ENCODE results near the gene IGFBP4.

IGFBP4 gene

DNA sequence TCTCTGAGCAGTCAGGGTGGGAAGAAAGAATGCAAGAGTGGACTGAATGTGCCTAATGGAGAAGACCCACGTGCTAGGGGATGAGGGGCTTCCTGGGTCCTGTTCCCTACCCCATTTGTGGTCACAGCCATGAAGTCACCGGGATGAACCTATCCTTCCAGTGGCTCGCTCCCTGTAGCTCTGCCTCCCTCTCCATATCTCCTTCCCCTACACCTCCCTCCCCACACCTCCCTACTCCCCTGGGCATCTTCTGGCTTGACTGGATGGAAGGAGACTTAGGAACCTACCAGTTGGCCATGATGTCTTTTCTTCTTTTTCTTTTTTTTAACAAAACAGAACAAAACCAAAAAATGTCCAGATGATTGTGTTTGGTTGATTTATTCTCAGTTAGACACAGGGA, 14.1 kb downstream of the IGFBP4 start:
- no peak for DNase-seq

DNA sequence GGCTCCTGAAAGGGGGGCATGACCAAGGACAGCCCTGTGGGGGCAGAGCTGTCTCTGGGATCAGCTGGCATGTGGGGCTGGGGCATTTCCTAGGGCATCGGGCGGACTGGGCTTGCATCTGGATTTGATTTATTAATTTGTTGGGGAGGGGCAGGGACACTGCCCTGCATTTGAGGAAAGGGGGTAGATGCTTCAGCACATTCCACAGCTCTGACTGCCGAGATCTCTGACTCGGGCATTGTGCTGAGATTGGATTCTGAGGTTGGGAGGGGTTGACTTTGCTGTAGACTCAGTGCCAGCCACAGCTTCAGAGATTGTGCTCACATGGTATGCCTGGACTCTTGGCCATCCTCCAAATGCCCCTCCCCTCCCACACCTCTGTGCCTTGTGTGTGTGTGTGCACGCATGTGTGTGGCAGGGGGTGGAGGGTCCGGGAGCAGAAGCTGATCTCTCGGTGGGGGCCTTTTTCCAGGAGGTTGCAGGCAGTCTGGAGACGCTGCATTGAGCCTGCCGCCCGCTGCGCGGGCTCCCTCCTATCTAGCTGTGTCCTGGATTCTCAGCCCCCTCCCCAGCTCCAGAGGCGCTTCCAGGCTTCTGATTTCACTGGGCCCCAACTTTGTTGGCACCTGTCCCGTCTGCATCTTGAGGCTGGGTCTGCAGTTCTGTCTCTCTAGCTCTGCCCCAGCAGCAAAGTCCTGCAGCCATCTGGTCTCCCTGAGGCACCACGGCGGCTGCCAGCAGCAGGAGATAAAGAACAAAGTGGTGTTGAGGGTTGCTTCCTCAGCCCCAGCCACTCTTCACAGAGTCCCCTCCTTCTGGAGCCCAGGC, 14.9 kb downstream of the IGFBP4 start:
- DNase-seq, result no peak

DNA sequence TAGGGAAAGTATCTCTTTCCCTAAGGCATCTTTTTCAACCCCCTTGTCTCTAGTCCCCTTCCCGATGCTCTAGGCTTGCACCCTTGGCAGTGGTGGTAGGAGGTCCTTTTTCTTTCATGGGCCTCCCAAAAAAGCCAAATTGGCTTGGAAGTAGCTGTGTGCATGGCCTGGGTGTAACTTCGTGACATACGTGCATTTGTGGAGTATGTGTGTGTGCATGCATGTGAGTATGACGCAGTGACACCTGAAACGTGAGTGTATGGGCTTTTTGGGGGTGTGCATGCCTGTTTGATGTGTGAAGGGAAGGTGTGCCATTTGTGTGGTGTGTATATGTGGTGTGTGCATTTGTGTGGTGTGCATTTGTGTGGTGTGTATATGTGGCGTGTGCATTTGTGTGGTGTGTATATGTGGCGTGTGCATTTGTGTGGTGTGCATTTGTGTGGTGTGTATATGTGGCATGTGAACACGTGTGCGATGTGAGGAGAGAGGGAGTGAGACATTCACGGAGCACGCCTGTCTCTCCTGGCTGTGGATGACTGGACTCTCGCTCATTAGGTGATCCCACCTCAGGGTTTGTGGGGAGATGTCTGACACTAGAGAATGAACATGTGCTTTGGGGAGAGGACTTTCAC, 15.7 kb downstream of the IGFBP4 start:
- DNase-seq, result no peak

DNA sequence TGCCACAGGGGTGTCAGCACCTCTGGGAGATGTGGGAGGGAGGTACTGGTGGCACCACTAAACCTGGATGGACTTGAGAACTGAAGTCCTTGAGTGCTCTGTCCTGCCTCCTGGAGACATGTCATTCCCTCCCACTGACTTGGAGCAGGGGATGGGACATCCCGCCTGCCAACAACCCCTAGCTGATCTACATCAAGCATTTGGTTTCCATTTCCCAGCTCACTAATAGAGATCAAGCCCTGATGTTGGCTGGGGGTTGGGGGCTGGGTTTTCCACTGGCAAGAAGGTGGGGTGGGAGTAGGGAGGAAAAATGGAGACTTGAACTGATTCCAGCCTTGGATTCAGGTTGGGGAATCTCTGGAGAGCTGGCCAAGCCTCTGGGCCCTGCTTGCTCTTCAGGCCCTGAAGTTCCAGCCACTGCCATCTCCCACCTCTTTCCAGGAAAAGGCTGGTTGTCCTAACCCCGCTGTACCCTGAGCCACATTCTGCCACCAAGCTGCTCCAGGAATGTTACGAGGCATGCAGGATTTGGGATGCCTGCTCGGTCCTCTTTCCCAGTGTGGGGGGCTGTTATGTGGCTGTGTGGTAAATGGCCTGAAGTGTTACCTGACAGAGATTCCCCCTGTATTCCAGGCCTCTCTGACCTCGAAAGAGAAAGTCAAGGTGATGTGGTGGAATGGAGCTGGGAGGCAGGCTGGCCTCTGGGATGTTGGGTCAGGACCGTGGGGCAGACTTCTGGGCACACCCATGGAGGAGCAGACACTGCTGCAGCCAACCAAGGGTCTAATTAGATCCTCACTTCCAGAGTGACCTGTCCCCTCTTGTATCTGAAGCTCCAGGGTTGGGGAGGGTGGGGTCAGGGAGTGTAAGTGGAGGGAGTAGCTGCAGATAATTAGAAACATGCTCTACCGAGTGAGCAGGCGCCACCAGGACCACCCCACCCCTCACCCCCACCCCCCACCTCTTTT, 16.7 kb downstream of the IGFBP4 start:
- DNase-seq, result no peak

DNA sequence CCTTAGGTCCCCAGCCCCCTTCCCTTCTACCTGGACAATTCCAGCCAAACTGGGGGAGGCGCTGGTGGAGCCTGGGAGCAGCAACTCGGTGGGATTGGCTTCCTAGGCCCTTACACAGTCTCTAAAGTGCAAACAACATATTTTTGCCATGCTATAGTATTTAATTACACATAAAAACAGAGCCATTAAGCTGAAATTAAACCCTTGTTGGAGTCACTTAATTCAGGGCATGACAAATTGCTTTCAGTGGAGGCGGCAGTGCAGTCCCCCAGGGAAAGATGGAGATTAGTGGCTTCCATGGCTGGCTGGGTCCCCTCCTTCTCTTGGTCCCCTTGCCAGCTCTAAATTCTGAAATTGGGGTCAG, 17.3 kb downstream of the IGFBP4 start:
- DNase-seq, result no peak

DNA sequence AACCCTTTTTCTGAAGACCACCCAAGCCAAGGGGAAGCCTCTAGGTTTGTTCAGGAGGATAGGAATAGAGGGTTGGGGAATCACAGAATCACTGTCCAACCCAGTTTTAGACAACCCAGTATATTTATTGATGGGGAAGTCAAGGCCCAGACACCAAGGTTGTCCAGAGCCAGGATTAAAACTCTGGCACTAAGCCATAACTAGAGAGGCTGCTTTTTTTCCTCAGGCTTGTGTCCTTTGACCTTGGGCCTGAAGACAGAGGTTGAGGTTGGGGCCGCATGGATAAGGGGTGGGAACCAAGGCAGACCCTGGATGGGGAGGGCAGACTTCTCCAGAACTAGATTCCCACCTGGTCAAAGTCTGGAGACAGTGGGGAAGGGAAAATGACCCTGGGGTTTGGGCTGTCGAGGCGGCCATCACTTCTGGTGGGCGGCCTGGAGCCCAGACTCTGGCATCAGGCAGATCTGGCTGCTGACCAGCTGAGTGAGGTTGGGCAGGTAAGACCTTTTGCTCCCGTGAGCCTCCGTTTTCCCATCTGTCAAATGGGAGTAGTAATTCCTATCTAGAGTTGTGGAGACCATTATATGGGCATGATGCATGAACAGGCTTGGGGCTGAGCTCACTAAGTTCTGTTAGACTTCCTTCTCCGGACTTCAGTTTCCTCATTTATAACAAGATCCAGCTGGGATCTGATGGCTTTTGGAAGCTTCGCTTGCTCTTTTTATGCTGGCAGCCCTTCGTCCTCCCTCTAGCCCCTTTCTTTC, 17.9 kb downstream of the IGFBP4 start:
- no peak for DNase-seq

DNA sequence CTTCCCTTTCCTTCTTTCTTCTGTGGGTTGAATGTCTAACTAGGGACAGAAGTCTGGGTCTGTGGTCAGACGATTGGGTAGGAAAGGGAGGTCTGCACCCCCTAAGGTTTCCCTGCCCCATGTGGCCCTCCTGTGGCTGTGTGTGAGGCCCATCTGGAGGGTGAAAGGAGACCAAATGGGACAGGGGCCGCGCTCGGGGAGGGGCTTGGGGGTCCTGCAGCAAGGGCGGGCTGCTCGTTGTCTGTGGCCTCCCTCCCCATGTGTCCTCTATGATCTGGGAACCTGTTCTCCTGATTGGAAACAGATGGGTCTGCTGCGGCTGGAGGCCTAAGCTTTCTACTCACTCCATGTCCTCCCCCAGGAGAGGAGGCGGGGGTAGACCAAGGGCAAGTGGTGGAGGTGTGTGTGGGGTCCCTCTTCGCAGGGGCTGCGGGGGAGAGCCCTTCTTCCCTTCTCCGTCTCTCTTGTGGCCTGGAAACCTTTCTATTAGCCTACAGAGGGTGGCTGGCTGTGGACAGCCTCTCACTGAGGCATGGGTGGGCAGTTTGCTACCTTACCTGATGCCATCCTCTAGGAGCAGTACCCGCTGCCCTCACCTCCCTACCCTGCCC, 18.6 kb downstream of the IGFBP4 start:
- DNase-seq, result no peak

DNA sequence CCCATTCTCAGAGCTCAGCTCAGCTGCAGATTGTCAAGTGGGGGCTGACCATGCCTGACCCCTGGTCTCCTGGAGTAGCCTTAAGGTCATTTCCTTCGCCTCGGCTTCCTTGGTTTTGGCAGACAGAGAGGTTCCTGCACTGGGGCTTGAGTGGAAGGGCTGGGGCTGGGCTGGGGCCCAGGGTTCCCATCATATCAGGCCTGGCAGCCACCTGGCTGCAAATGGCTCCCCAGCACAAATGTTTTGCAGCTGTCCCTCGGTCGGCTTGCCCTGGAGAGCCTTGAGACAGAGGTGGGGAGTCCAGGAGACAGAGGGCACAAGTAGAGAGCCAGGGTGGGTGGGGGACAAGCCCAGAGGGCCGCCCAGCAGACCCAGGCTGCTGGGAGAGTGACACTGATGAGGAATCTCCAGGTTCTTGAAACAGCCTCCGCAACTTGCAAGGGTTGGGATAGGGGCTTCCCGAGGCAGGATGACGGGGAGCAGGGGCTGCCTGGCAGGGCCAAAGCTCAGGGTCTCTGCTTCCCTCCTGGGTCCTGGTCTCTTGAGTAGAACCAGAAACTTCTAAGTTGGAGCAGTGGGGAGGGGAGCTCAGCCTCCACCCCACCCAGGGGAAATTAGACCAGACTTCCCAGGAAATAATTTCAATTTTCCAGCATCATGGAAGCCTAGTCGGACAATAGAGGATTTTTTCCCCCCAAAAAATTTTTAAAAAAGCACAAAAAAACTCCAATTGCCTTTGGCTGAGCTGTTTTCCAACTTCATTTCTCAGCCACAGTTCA, 19.3 kb downstream of the IGFBP4 start:
- DNase-seq, result no peak

DNA sequence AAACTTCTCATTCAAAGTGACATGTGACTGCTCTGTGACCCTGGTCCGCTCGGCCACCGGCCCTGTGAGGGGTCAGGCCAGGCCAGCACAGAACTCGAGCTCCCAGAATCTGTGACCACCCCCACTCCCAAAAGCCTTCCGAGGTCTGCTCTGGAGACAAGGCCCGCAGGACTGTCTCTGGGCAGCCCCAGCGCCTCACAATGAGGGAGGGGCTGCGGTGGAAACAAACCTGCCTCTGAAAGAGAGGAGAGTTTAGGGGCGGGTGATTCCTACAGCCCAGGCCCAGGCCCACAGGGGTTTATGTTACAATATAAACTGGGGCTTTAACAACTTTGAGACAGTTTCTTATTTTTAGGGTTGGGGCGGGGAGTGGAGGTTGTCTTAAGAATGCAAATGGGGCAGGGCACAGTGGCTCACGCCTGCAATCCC, 19.9 kb downstream of the IGFBP4 start:
- no peak for DNase-seq

DNA sequence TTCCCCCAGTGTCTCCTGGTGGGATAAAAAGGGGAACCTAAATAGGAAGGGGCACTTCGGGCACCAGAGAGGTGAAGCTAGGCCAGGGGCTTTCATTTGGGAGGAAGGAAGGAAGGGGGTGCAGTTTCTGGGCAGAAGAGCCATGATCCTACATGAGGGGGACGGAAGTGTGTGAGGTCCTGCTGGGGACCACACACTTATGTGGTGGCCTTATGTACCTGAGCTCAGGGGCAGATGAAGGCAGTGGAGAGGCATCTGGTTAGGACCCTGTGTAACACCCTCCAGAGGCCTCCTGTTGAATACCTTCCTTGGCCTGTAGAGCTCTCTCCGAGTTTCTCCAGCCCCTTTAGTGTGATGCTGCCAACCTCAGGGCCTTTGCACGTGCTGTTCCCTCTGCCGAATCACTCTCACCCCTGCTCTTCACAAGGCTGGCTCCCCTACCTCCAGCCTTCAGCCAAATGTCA, 21.2 kb downstream of the IGFBP4 start:
- no peak for DNase-seq

DNA sequence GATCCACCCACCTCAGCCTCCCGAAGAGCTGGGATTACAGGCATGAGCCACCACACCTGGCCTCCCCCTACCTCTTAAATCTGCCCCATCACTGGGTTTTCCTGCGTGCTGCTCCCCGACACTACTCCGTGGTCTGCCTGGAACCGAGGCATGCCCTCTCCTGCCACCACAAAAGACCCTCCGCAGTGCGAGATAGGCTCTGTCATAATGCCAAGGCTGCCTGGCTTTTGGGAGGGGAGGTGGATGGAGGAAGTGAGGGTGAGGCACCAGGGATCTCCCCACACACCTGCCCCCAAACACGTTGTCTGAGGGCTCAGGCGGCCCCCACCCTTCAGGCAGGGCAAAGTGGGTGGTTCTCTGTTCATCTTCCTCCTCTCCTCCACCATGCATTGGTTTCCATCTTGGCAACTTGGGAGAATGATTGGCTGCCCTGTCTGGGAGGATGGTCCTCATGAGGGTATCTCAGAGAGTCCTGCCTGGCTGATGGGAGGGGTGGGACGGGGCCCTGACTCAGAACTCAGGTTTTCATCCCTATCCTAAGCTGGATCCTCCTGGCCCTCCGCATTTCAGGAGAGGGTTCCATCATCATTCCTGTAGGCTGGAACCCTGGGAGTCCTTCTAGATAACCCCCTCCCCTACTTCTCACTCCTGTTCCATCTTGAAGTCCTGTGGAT, 23.2 kb downstream of the IGFBP4 start:
- no peak for DNase-seq

DNA sequence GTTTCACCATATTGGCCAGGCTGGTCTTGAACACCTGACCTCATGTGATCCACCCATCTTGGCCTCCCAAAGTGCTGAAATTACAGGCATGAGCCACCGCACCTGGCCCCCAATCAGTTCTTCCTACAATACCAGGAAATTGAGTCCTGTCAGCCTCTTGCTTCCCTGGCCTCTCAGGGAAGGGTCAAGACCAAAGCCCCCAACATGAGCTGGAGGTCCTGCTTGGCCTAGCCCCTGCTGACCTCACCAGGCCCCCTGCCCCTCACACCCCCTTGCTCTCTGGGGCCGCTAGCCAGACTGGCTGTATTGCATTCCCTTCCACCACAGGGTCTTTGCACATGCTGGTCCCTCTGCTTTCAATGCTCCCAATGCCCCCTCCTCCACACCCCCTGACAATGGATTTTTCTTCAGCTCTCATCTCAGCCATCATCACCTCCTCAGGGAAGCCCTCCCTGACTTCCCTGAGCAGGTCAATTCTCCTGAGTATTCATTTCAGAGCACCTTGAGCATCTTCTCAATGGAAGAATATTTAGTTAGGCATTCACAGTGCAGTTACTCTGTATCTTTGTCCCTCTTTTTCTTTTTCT, 24.1 kb downstream of the IGFBP4 start:
- no peak for DNase-seq

DNA sequence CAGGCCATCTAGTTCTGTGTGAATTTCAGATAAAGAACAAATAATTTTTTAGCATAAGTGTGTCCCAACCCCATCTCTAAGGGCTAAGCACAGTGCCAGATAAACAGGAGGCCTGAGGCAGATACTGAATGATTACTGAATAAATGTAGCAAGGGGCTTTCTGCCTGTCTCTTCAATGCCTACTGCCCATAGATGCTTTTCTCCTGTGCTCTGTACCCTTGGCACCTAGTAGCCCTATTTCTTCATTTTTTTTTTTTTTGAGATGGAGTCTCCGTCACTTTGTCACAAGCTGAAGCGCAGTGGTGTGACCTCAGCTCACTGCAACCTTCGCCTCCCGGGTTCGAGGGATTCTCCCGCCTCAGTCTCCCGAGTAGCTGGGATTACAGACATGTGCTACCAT, 25.3 kb downstream of the IGFBP4 start:
- no peak for DNase-seq

DNA sequence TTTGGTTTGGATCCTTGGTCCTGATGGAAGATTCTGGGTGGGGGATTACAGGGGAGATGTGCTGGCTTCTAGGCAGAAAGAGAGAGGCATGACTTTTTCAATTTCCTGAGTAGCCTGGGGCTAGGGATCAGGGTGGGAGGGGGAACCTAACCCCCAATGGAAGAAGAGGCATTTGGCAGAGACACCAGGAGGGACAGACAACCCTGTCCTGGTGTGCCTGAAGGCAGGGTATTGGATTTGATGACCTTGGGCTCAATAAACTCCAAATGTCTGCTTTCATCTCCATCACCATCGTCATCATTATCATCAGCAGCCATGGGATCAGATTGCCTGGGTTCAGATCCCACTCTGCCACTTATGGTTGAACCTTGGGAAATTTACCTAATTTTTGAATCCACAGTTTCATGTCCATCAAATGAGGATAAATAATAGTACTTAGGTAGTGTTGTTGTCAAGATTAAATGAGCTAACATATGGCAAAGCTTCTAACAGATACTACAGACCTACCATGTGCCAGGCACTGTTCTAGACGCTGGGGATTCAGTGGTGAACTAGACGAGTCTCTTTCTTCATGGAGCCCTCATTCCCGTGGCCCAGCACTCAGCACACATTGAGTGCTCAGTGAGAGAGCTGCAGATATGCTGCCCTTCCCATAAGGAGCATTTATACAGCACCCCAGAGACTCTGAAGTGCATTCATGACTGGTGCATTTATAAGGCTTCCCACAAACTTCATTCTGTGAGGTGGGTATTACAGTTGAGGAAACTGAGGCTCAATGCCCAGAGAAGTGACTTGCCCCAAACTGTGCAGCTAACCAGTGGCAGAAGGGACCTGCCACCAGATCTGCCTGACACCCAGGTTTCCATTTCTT, 26.8 kb downstream of the IGFBP4 start:
- DNase-seq, result no peak

DNA sequence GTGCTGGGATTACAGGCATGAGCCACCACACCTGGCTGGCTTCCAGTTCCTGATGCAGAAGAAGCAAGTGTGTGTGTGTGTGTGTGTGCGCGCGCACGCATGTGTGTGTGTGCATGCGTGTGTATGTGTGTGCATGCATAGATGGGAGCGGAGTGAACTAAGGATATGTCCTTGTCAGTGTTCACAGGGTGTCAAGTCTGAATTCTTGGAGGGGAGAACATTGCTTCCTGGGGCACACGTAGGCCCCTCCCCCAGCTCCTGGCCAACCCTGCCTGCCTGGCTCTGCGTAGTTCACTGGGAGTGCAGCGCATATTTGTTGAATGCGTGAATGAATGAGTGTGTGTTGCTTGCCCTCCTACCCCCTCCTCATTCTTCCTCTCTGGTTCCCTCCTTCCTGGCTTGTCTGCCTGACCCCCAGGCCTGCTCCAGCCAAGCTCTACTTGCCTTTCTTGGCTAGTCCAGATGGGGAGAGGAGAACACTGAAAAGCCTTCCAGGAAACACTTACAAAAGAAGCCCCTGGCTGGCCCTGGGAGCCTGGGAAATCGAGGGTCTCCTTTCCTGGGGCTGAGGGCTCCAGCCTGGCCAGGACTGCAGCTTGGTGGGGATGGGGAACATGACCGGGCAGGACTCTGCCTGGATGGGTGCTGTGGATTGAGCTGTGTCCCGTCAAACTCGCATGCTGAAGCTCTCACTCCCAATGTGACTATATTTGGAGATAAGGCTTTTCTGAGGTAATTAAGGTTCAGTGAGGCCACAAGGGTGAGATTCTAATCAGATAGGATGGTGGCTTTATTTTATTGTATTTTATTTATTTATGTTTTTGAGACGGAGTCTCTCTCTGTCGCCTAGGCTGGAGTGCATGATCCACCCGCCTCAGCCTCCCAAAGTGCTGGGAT, 27.9 kb downstream of the IGFBP4 start:
- DNase-seq, result no peak

DNA sequence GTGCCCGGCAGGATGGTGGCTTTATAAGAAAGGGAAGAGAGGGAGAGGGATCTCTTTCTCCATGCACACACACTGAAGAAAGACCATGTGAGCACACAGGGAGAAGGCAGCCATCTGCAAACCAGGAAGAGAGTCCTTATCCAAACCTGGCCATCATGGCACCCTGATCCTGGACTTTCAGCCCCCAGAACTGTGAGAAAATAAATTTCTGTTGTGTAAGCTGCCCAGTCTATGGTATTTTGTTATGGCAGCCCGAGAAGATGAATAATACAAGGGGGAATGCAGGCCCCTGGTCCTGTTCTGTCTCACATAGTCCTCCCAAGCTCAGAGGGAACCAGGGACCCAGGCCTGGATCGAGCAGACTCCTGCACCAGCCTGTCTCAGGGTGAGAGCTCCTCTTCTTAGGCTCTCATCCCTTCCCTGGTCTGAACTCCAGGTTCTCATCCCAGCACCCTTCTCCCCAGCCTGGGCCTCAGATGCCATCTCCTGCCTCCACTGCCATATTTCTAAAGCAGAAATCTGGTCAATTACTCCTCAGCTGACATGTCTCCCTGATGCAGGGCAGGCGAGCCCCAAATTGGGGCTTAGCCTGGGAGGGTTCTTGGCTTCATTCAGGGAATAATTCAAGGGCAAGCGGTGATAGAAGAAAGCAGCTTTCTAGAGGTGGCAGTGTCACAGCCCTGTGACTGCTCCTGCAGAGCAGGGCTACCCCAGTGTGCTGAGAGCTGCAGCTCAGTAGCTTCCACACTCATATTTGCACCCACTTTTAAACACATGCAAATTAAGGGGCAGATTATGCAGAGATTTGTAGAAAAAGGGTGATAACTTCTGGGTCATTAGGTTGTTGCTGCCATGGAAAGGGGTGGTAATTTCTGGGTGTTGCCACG, 28.8 kb downstream of the IGFBP4 start:
- no peak for DNase-seq

All from activated effector memory CD4-positive, alpha-beta T cell treated with anti-CD3 and anti-CD28 coated beads, Interleukin-2, amount 50 U/mL, for 16 hours (primary cell).